ENCODE measurements around the gene CHMP1A.

- TF ChIP-seq CTCF (IDR thresholded peaks at IDR 0.05 in 8 of 11, conservative IDR thresholded peaks at IDR 0.05 in 3 of 11) = no peak
- TF ChIP-seq POLR2A (IDR thresholded peaks at IDR 0.05) = no peak
- TF ChIP-seq POLR2AphosphoS5 (IDR thresholded peaks at IDR 0.05) = no peak
These were observed 2.4 kb downstream of the CHMP1A start for GRCh38 chr16:89655062-89655643.
